Neural crest cell (in vitro differentiated cells): ENCODE data around the gene SKIL. TPM values are rescaled to one million over a fixed set of nuclear protein-coding genes. Genes with fewer than 3 reads are reported as not detected.
A peak's percentile ranks its signal among the peaks of the same experiment; 100 is the strongest.

Experiments used
- DNase-seq: peaks from one replicate; pipeline ENCODE4 v3.0.0; 2021; ENCODE audit warnings: low read depth, mixed read lengths, low spot score
- H3K27ac Mint-ChIP-seq: one replicate; pipeline ENCODE4 v1.8.0; 2021; ENCODE audit warnings: mild to moderate bottlenecking, mixed read lengths; ENCODE audit not compliant: unreplicated experiment
- H3K27me3 Mint-ChIP-seq: 2 replicates; pipeline ENCODE4 v1.8.0; 2021; ENCODE audit warnings: low read depth, mild to moderate bottlenecking, mixed read lengths
- H3K36me3 Mint-ChIP-seq: 2 replicates; pipeline ENCODE4 v1.8.0; 2021; ENCODE audit warnings: low read depth, mild to moderate bottlenecking, mixed read lengths
- H3K4me1 Mint-ChIP-seq: 2 replicates; pipeline ENCODE4 v1.8.0; 2021; ENCODE audit warnings: mixed read lengths
- H3K4me3 Mint-ChIP-seq: one replicate; pipeline ENCODE4 v1.8.0; 2021; ENCODE audit warnings: mild to moderate bottlenecking, mixed read lengths
- H3K9me3 Mint-ChIP-seq: 2 replicates; pipeline ENCODE4 v1.8.0; 2021; ENCODE audit warnings: mixed read lengths
- CTCF ChIP-seq: fragments of 200-600 bp; sonication (generic); conservative IDR thresholded peaks from 2 replicates; pipeline ENCODE4 v1.5.0; 2021; ENCODE audit warnings: antibody characterized with exemption, mild to moderate bottlenecking
- total RNA-seq: library from RNA; stranded (reverse); gene quantifications from 2 replicates; pipeline ENCODE4 v1.2.1, GENCODE V29; 2021

The SKIL gene
- total RNA-seq, 1 donor from 2014 or later = 18.0 TPM

- no peak for DNase-seq
- peaks cover 8% of the 10 kb centered on the region for H3K36me3 Mint-ChIP-seq
- H3K4me3 Mint-ChIP-seq = peak overlapping the region; percentile 55
- H3K27ac Mint-ChIP-seq = no peak overlapping the region
- no peak for TF ChIP-seq CTCF
- H3K27me3 Mint-ChIP-seq = peaks cover 5% of the 10 kb centered on the region
- H3K9me3 Mint-ChIP-seq = no peaks in the 10 kb centered on the region
- peaks cover 23% of the 10 kb centered on the region for H3K4me1 Mint-ChIP-seq
These were observed 3.4 kb downstream of the SKIL start for GRCh38 chr3:170360916-170361315.

- DNase-seq = no peak
- Mint-ChIP-seq H3K4me3 (no peak overlapping the region), H3K9me3 (no peaks in the 10 kb centered on the region), H3K27me3 (peaks cover 5% of the 10 kb centered on the region), H3K27ac (no peak overlapping the region), H3K36me3 (peaks cover 8% of the 10 kb centered on the region), H3K4me1 (peaks cover 16% of the 10 kb centered on the region)
- no peak for TF ChIP-seq CTCF
These were observed 4.2 kb downstream of the SKIL start for GRCh38 chr3:170361711-170362110.

- no peaks in the 10 kb centered on the region for H3K9me3 Mint-ChIP-seq
- DNase-seq = no peak
- TF ChIP-seq CTCF = no peak
- peak overlapping the region; percentile 6 for H3K4me3 Mint-ChIP-seq
- H3K27me3 Mint-ChIP-seq = peaks cover 2% of the 10 kb centered on the region
- peaks cover 13% of the 10 kb centered on the region for H3K4me1 Mint-ChIP-seq
- no peak overlapping the region for H3K27ac Mint-ChIP-seq
- peaks cover 8% of the 10 kb centered on the region for H3K36me3 Mint-ChIP-seq
These were observed 6.0 kb downstream of the SKIL start for GRCh38 chr3:170363471-170363994.

GRCh38 chr3:170364965-170365364 is 7.5 kb downstream of the SKIL start:
- Mint-ChIP-seq H3K36me3 (peaks cover 8% of the 10 kb centered on the region), H3K9me3 (no peaks in the 10 kb centered on the region), H3K4me1 (peaks cover 7% of the 10 kb centered on the region), H3K27me3 (no peaks in the 10 kb centered on the region), H3K27ac (no peak overlapping the region), H3K4me3 (no peak overlapping the region)
- DNase-seq = no peak
- no peak for TF ChIP-seq CTCF

GRCh38 chr3:170367797-170368196 is 10.3 kb downstream of the SKIL start:
- Mint-ChIP-seq H3K27ac (no peak overlapping the region), H3K36me3 (peaks cover 5% of the 10 kb centered on the region), H3K4me1 (peaks cover 13% of the 10 kb centered on the region), H3K9me3 (no peaks in the 10 kb centered on the region), H3K4me3 (no peak overlapping the region), H3K27me3 (no peaks in the 10 kb centered on the region)
- DNase-seq = no peak
- no peak for TF ChIP-seq CTCF
